ENCODE measurements around the gene TNFRSF12A. TPM values are rescaled to one million over a fixed set of nuclear protein-coding genes. Genes with fewer than 3 reads are reported as not detected.

The TNFRSF12A gene
- total RNA-seq, 4 donors from 2014 or later = 2.3 to 59.6 (median 30.5) TPM

DNA sequence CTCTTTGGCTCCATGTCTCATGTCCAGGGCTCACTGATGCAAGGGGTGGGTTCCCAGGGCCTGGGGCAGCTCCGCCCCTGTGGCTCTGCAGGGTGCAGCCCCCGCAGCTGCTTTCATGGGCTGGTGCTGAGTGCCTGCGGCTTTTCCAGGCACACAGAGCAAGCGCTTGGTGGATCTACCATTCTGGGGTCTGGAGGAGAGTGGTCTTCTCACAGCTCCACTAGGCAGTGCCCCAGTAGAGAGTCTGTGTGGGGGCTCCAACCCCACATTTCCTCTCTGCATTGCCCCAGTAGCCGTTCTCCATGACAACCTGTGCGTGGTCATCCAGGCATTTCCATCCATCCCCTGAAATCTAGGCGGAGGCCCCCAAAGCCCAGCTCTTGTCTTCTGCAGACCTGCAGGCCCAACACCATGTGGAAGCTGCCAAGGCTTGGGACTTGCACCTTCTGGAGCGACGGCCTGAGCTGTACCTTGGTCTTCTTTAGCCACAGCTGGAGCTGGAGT lies 50.5 kb downstream of the TNFRSF12A start:
- Histone ChIP-seq H3K4me1 (peaks cover 24% of the 10 kb centered on the region), H3K27me3 (no peaks in the 10 kb centered on the region), H3K4me3 (no peak overlapping the region), H3K27ac (no peak overlapping the region), H3K36me3 (no peaks in the 10 kb centered on the region), H3K9me3 (no peaks in the 10 kb centered on the region)
- DNase-seq (ENCODE audit: low spot score in 2 of 2) = no peak
- TF ChIP-seq EP300 (IDR thresholded peaks at IDR 0.05) = no peak
- no peak for TF ChIP-seq POLR2AphosphoS5 (IDR thresholded peaks at IDR 0.05)
- TF ChIP-seq, protein P1, sequence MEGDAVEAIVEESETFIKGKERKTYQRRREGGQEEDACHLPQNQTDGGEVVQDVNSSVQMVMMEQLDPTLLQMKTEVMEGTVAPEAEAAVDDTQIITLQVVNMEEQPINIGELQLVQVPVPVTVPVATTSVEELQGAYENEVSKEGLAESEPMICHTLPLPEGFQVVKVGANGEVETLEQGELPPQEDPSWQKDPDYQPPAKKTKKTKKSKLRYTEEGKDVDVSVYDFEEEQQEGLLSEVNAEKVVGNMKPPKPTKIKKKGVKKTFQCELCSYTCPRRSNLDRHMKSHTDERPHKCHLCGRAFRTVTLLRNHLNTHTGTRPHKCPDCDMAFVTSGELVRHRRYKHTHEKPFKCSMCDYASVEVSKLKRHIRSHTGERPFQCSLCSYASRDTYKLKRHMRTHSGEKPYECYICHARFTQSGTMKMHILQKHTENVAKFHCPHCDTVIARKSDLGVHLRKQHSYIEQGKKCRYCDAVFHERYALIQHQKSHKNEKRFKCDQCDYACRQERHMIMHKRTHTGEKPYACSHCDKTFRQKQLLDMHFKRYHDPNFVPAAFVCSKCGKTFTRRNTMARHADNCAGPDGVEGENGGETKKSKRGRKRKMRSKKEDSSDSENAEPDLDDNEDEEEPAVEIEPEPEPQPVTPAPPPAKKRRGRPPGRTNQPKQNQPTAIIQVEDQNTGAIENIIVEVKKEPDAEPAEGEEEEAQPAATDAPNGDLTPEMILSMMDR (IDR thresholded peaks at IDR 0.05) = no peak
- TF ChIP-seq POLR2A (IDR thresholded peaks at IDR 0.05) = no peak
- WGBS = 96% methylated on average over 8 of the region's 9 CpGs

DNA sequence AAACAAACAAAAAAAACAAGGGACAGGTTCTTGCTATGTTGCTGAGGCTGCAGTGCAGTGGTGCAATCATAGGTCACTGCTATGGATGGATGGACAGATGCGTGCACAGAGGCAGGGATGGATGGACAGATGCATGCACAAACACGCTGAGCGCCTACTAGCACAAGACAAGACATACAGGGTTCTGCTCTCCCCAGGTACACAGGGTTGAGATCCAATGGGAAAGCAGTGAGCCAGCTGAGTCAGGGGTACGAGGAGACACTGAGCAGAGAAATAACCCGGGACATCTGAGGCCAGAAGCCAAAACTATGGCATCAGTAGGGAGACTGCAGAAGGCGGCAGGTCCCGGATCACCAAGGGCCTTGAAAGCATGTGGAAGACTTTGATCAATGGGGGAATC lies 51.5 kb downstream of the TNFRSF12A start:
- WGBS = 82% methylated on average over 7 of the region's 7 CpGs
- DNase-seq (ENCODE audit: low spot score in 2 of 2) = no peak
- H3K9me3 ChIP-seq = no peaks in the 10 kb centered on the region

More for the DNA sequence above, 51.5 kb downstream of the TNFRSF12A start:
- Histone ChIP-seq H3K4me3 (no peak overlapping the region), H3K27me3 (no peaks in the 10 kb centered on the region), H3K4me1 (peaks cover 14% of the 10 kb centered on the region), H3K36me3 (no peaks in the 10 kb centered on the region), H3K27ac (no peak overlapping the region)
- TF ChIP-seq POLR2AphosphoS5 (IDR thresholded peaks at IDR 0.05) = no peak
- TF ChIP-seq, protein P1 (IDR thresholded peaks at IDR 0.05) = no peak
- TF ChIP-seq EP300 (IDR thresholded peaks at IDR 0.05) = no peak
- TF ChIP-seq POLR2A (IDR thresholded peaks at IDR 0.05) = no peak

Other genes with a start within 250 kb of the TNFRSF12A start
- gene ELOB, start 243.1 kb upstream of the TNFRSF12A start, total RNA-seq = 100 to 1,000 TPM; 174 to 249 (median 213) TPM
- gene PRSS33, start 232.8 kb upstream of the TNFRSF12A start, total RNA-seq = not detected
- gene PRSS41, start 221.9 kb upstream of the TNFRSF12A start, total RNA-seq = not detected
- gene PRSS21, start 203.1 kb upstream of the TNFRSF12A start, total RNA-seq = 1 to 10 TPM in 2 of 4 donors, under 1 TPM in 1, not detected in 1; 0.87 to 7.6 (median 1.3) TPM
- gene ZG16B, start 190.1 kb upstream of the TNFRSF12A start, total RNA-seq = 10 to 100 TPM; 17.7 to 80.5 (median 23.4) TPM
- 1 to 10 TPM; 1.7 to 8.7 (median 6.7) TPM for gene PRSS22, start 162.2 kb upstream of the TNFRSF12A start, total RNA-seq
- gene FLYWCH2, start 137.2 kb upstream of the TNFRSF12A start, total RNA-seq = 10 to 100 TPM; 31.5 to 42.1 (median 34.7) TPM
- 10 to 100 TPM; 32.7 to 81.8 (median 52.1) TPM for gene FLYWCH1, start 108.4 kb upstream of the TNFRSF12A start, total RNA-seq
- gene KREMEN2, start 56.1 kb upstream of the TNFRSF12A start, total RNA-seq = 1 to 10 TPM; 1.0 to 4.2 (median 3.9) TPM
- 10 to 100 TPM in 3 of 4 donors, 1 to 10 TPM in 1; 4.7 to 19.2 (median 14.1) TPM for gene PAQR4, start 51.0 kb upstream of the TNFRSF12A start, total RNA-seq
- 1 to 10 TPM; 1.9 to 6.4 (median 4.7) TPM for gene PKMYT1, start 39.9 kb upstream of the TNFRSF12A start, total RNA-seq
- not detected for gene CLDN9, start 7.4 kb upstream of the TNFRSF12A start, total RNA-seq
- not detected for gene CLDN6, start 2.2 kb upstream of the TNFRSF12A start, total RNA-seq
- gene HCFC1R1, start 3.6 kb downstream of the TNFRSF12A start, total RNA-seq = 10 to 100 TPM; 32.6 to 65.4 (median 51.5) TPM
- 10 to 100 TPM; 15.8 to 27.0 (median 24.9) TPM for gene THOC6, start 3.7 kb downstream of the TNFRSF12A start, total RNA-seq
- gene BICDL2, start 16.6 kb downstream of the TNFRSF12A start, total RNA-seq = 10 to 100 TPM; 58.4 to 77.6 (median 69.3) TPM
- gene MMP25, start 26.2 kb downstream of the TNFRSF12A start, total RNA-seq = under 1 TPM in 3 of 4 donors, not detected in 1; 0.51 to 0.87 (median 0.83) TPM
- 10 to 100 TPM in 1 of 4 donors, 1 to 10 TPM in 3; 2.6 to 11.9 (median 6.1) TPM for gene IL32, start 45.3 kb downstream of the TNFRSF12A start, total RNA-seq
- gene ZSCAN10, start 78.9 kb downstream of the TNFRSF12A start, total RNA-seq = not detected
- gene ZNF205, start 92.2 kb downstream of the TNFRSF12A start, total RNA-seq = 10 to 100 TPM; 18.3 to 22.5 (median 20.9) TPM
- 10 to 100 TPM; 14.0 to 18.0 (median 16.4) TPM for gene ZNF213, start 114.7 kb downstream of the TNFRSF12A start, total RNA-seq
- not detected for gene OR1F1, start 167.8 kb downstream of the TNFRSF12A start, total RNA-seq
- 1 to 10 TPM; 2.6 to 7.7 (median 4.8) TPM for gene ZNF200, start 214.8 kb downstream of the TNFRSF12A start, total RNA-seq
- under 1 TPM in 3 of 4 donors, not detected in 1; 0.16 to 0.40 (median 0.17) TPM for gene MEFV, start 236.3 kb downstream of the TNFRSF12A start, total RNA-seq